ENCODE results near the gene PKLR.

DNA sequence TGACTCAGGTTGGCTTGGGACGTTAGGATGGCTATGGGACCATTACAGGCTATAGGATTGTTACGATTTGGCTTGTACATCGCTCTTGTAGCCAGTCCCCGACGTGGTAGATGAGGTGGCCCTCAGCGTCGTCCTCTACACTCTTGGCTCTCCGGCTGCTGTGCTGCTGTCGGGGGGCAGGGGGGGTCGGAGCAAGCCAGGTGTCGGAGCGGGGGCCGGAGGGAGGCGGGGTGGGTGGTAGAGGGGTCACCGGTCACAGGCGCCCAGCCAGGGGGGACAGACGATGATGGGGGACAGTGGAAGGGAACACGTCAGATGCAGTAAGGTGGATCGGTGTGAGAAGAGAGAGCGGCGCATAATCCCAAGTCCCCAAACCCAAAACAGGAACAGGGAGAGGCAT lies 32.6 kb downstream of the PKLR start:
- TF ChIP-seq, protein P1, sequence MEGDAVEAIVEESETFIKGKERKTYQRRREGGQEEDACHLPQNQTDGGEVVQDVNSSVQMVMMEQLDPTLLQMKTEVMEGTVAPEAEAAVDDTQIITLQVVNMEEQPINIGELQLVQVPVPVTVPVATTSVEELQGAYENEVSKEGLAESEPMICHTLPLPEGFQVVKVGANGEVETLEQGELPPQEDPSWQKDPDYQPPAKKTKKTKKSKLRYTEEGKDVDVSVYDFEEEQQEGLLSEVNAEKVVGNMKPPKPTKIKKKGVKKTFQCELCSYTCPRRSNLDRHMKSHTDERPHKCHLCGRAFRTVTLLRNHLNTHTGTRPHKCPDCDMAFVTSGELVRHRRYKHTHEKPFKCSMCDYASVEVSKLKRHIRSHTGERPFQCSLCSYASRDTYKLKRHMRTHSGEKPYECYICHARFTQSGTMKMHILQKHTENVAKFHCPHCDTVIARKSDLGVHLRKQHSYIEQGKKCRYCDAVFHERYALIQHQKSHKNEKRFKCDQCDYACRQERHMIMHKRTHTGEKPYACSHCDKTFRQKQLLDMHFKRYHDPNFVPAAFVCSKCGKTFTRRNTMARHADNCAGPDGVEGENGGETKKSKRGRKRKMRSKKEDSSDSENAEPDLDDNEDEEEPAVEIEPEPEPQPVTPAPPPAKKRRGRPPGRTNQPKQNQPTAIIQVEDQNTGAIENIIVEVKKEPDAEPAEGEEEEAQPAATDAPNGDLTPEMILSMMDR (IDR thresholded peaks at IDR 0.05): no peak
- TF ChIP-seq EZH2 (IDR thresholded peaks at IDR 0.05; ENCODE audit: borderline replicate concordance, insufficient read depth, low read depth, low read length, poor library complexity, severe bottlenecking): no peak

Data from B cell (primary cell).